Activated CD8-positive, alpha-beta memory T cell treated with anti-CD3 and anti-CD28 coated beads for 1 hour (primary cell): Measurements from ENCODE around the gene PPP1R14C.

Experiments used
- DNase-seq, 2 donors: peaks; one replicate each; pipeline ENCODE4 v3.0.0-alpha.2; 2020; ENCODE audit warnings: low read depth in 1 of 2; ENCODE audit errors: extremely low read depth in 1 of 2

PPP1R14C gene

GRCh38 chr6:150269130-150269856, 126.4 kb downstream of the PPP1R14C start:
- no peak for DNase-seq

- DNase-seq = no peak
These were observed 127.0 kb downstream of the PPP1R14C start for GRCh38 chr6:150269857-150270223.

- DNase-seq = no peak
These were observed 127.6 kb downstream of the PPP1R14C start for GRCh38 chr6:150270330-150271052.

GRCh38 chr6:150271172-150271500, 128.3 kb downstream of the PPP1R14C start:
- DNase-seq = no peak

- no peak for DNase-seq
These were observed 128.8 kb downstream of the PPP1R14C start for GRCh38 chr6:150271501-150272263.

- DNase-seq = no peak
These were observed 129.6 kb downstream of the PPP1R14C start for GRCh38 chr6:150272264-150272975.

- DNase-seq = no peak
These were observed 130.1 kb downstream of the PPP1R14C start for GRCh38 chr6:150272976-150273315.

GRCh38 chr6:150273457-150274309, 130.8 kb downstream of the PPP1R14C start:
- DNase-seq = no peak

GRCh38 chr6:150275489-150275888, 132.6 kb downstream of the PPP1R14C start:
- DNase-seq = no peak

- no peak for DNase-seq
These were observed 133.5 kb downstream of the PPP1R14C start for GRCh38 chr6:150276168-150276936.

- DNase-seq = no peak
These were observed 134.3 kb downstream of the PPP1R14C start for GRCh38 chr6:150276937-150277742.

- no peak for DNase-seq
These were observed 136.7 kb downstream of the PPP1R14C start for GRCh38 chr6:150279533-150279932.

- DNase-seq = no peak
These were observed 137.9 kb downstream of the PPP1R14C start for GRCh38 chr6:150280703-150281102.

- DNase-seq = no peak
These were observed 138.9 kb downstream of the PPP1R14C start for GRCh38 chr6:150281767-150282166.

GRCh38 chr6:150282806-150283205, 140.0 kb downstream of the PPP1R14C start:
- DNase-seq = no peak

GRCh38 chr6:150286460-150286859, 143.6 kb downstream of the PPP1R14C start:
- no peak for DNase-seq

- no peak for DNase-seq
These were observed 144.1 kb downstream of the PPP1R14C start for GRCh38 chr6:150286912-150287311.

- DNase-seq = no peak
These were observed 145.6 kb downstream of the PPP1R14C start for GRCh38 chr6:150288456-150288855.
